ENCODE results near the gene NGFR. TPM values are rescaled to one million over a fixed set of nuclear protein-coding genes. Genes with fewer than 3 reads are reported as not detected.

The NGFR gene
- polyA plus RNA-seq, 1 of the 3 experiments (the other 2 are of a cell fraction) = 0.76 TPM

- TF ChIP-seq, protein P1, sequence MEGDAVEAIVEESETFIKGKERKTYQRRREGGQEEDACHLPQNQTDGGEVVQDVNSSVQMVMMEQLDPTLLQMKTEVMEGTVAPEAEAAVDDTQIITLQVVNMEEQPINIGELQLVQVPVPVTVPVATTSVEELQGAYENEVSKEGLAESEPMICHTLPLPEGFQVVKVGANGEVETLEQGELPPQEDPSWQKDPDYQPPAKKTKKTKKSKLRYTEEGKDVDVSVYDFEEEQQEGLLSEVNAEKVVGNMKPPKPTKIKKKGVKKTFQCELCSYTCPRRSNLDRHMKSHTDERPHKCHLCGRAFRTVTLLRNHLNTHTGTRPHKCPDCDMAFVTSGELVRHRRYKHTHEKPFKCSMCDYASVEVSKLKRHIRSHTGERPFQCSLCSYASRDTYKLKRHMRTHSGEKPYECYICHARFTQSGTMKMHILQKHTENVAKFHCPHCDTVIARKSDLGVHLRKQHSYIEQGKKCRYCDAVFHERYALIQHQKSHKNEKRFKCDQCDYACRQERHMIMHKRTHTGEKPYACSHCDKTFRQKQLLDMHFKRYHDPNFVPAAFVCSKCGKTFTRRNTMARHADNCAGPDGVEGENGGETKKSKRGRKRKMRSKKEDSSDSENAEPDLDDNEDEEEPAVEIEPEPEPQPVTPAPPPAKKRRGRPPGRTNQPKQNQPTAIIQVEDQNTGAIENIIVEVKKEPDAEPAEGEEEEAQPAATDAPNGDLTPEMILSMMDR (IDR thresholded peaks at IDR 0.05) = no peak
- TF ChIP-seq FOXJ3 (CRISPR knock-in tag; IDR thresholded peaks at IDR 0.05) (no peak), POLR2AphosphoS5 (IDR thresholded peaks at IDR 0.05; ENCODE audit: low read depth, low read length) (no peak), NFIC (IDR thresholded peaks at IDR 0.05; ENCODE audit: borderline replicate concordance) (no peak), FOSL2 (IDR thresholded peaks at IDR 0.05; ENCODE audit: borderline replicate concordance, low read depth) (no peak), IRF3 (IDR thresholded peaks at IDR 0.05; ENCODE audit: low read depth, low read length) (no peak), CHD2 (IDR thresholded peaks at IDR 0.05; ENCODE audit: low read length, partially characterized antibody) (no peak), PBX3 (IDR thresholded peaks at IDR 0.05) (no peak), GATA2 (CRISPR knock-in tag; IDR thresholded peaks at IDR 0.05) (no peak), EP300 (IDR thresholded peaks at IDR 0.05; ENCODE audit: borderline replicate concordance in 1 of 2, low read depth in 1 of 2, low read length in 1 of 2) (no peak)
Measured at GRCh38 chr17:49547566-49547965, 52.5 kb downstream of the NGFR start (continued).

GRCh38 chr17:49548051-49548505 is 53.0 kb downstream of the NGFR start:
- no peak for TF ChIP-seq PBX3 (IDR thresholded peaks at IDR 0.05)
- TF ChIP-seq EP300 (IDR thresholded peaks at IDR 0.05; ENCODE audit: borderline replicate concordance in 1 of 2, low read depth in 1 of 2, low read length in 1 of 2) = peak in 1 of 2 experiments; percentile 57; a peak in 2 of 4 replicates
- Histone ChIP-seq H3K27me3 (ENCODE audit: insufficient read depth) (peaks cover 15% of the 10 kb centered on the region), H3K79me2 (ENCODE audit: insufficient read depth) (no peaks in the 10 kb centered on the region), H3K4me2 (no peak overlapping the region), H3K9me2 (no peaks in the 10 kb centered on the region), H3K36me3 (replicated peaks in 1 of 2; ENCODE audit: control insufficient read depth in 1 of 2, insufficient read depth in 2 of 2, low read length in 1 of 2) (no peaks in the 10 kb centered on the region), H3K4me1 (ENCODE audit: control insufficient read depth in 1 of 2, insufficient read depth in 2 of 2, low read depth in 1 of 2, low read length in 1 of 2) (peaks cover 0 to 43% of the 10 kb centered on the region in 2 experiments; a peak in 1 of 4 replicates), H3K9ac (no peak overlapping the region), H2AFZ (ENCODE audit: low read depth) (no peak overlapping the region), H3F3A (replicated peaks; ENCODE audit: insufficient read depth) (no peaks in the 10 kb centered on the region), H4K20me1 (ENCODE audit: insufficient read depth) (no peaks in the 10 kb centered on the region), H3K4me3 (ENCODE audit: low read depth in 2 of 2, low read length in 1 of 2) (no peak overlapping the region), H3K9me3 (no peaks in the 10 kb centered on the region), H3K27ac (ENCODE audit: low read depth in 2 of 2, low read length in 1 of 2) (peak overlapping the region in 1 of 2 experiments; percentile 5; a peak in 1 of 4 replicates)
- 57% methylated on average over 7 of the region's 12 CpGs for WGBS (ENCODE audit: low lambda C conversion rate)
- ChIA-PET CTCF (interaction anchor here (0.9 to 17.1 kb wide), 20 partner anchors 8 to 146 kb away, joined by 3 to 499 read pairs (median 5); partner anchors contain the start of genes NGFR and PHB1), POLR2A (interaction anchor here (0.8 kb wide), 1 partner anchor 33 kb away, joined by 3 read pairs; no protein-coding TSS in a partner anchor)
- DNase-seq = peak; percentile 69
